ENCODE results near the gene ARHGEF10L.

DNA sequence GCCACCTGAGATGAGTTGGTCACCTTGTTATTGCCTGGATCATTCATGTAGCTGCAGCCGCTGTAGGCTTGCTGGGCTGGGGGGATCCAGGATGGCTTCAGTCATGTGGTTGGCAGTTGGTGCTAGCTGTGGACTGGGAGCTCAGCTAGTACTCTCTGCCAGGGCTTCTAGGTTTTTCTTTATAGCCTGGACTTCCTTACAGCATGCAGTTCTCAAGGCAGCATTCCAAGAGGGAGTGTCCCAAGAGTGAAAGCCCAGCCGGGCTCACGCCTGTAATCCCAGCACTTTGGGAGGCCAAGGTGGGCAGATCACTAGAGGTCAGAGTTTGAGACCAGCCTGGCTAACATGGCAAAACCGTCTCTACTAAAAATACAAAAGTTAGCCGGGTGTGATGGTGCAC, 192.0 kb downstream of the ARHGEF10L start:
- no peak for TF ChIP-seq POLR2A (IDR thresholded peaks at IDR 0.05)
- TF ChIP-seq, protein P1, sequence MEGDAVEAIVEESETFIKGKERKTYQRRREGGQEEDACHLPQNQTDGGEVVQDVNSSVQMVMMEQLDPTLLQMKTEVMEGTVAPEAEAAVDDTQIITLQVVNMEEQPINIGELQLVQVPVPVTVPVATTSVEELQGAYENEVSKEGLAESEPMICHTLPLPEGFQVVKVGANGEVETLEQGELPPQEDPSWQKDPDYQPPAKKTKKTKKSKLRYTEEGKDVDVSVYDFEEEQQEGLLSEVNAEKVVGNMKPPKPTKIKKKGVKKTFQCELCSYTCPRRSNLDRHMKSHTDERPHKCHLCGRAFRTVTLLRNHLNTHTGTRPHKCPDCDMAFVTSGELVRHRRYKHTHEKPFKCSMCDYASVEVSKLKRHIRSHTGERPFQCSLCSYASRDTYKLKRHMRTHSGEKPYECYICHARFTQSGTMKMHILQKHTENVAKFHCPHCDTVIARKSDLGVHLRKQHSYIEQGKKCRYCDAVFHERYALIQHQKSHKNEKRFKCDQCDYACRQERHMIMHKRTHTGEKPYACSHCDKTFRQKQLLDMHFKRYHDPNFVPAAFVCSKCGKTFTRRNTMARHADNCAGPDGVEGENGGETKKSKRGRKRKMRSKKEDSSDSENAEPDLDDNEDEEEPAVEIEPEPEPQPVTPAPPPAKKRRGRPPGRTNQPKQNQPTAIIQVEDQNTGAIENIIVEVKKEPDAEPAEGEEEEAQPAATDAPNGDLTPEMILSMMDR (IDR thresholded peaks at IDR 0.05), result no peak
